Heart right ventricle (tissue), 16 donors: ENCODE results near the gene MYO9A. TPM values are rescaled to one million over a fixed set of nuclear protein-coding genes. Genes with fewer than 3 reads are reported as not detected.

Experiments
- ATAC-seq, 8 donors: fragments of 200-7000 bp; cut with Tn5 transposase; one replicate each; pipeline ENCODE4 v1.9.1; 2020; ENCODE audit warnings: mild to moderate bottlenecking in 8 of 8, moderate library complexity in 8 of 8, moderate number of reproducible peaks in 1 of 8
- DNase-seq, 2 donors: peaks; one replicate each; pipeline ENCODE4 v3.0.0-alpha.2; 2020
- H3K27ac ChIP-seq, 10 donors: fragments of 200-600 bp; sonication (generic) in 2 of 10; one replicate each; pipeline versions ENCODE4 v1.5.0 to v1.8.0; 2020 to 2022; ENCODE audit warnings: mild to moderate bottlenecking in 3 of 10
- H3K27me3 ChIP-seq, 7 donors: fragments of 200-600 bp; one replicate each; pipeline ENCODE4 v1.8.0; 2021 to 2022; ENCODE audit warnings: mild to moderate bottlenecking in 2 of 7
- H3K36me3 ChIP-seq, 9 donors: fragments of 200-600 bp; sonication (generic) in 1 of 9; one replicate each; pipeline versions ENCODE4 v1.5.0 to v1.8.0; 2020 to 2022; ENCODE audit warnings: mild to moderate bottlenecking in 2 of 9
- H3K4me1 ChIP-seq, 9 donors: fragments of 200-600 bp; sonication (generic) in 1 of 9; one replicate each; pipeline versions ENCODE4 v1.5.0 to v1.8.0; 2020 to 2022; ENCODE audit warnings: mild to moderate bottlenecking in 4 of 9
- H3K4me3 ChIP-seq, 10 donors: fragments of 200-600 bp; sonication (generic) in 2 of 10; one replicate each; pipeline versions ENCODE4 v1.5.0 to v1.8.0; 2020 to 2022; ENCODE audit warnings: mild to moderate bottlenecking in 7 of 10, moderate library complexity in 2 of 10
- H3K9me3 ChIP-seq, 11 donors: fragments of 200-600 bp in 10 of 11; sonication (generic) in 2 of 11; one replicate each; pipeline versions ENCODE4 v1.5.0 to v1.8.0; 2013 to 2022; ENCODE audit warnings: mild to moderate bottlenecking in 2 of 11, control low read depth in 1 of 11, moderate library complexity in 1 of 11
- WGBS, 2 donors: extraction: QIAGEN DNeasy Blood & Tissue Kit; methylation state at CpG; one replicate each; pipeline ENCODE4 v1.1.7; 2013; ENCODE audit warnings: inconsistent platforms in 1 of 2; 5-methylcytosine and 5-hydroxymethylcytosine counted together
- intact Hi-C, 10 donors: fragments of 100-400 bp; cut with DNase I; formaldehyde crosslinking; loops; one replicate each; pipeline versions ENCODE4 v1.11.1 to v1.14.2; 2022
- polyA plus RNA-seq, 2 donors: library from polyadenylated mRNA; stranded (reverse); fragments of 200-250 nt; gene quantifications; one replicate each; pipeline ENCODE4 v1.2.3, GENCODE V29; 2013
- total RNA-seq, 10 donors: library from RNA; stranded (reverse); fragmentation: NEBNext Ultra II Directional in 3 of 10; extraction: Animal tissue kit (Norgen Biotek cat#: 25700) in 3 of 10; gene quantifications; one replicate each; pipeline versions ENCODE4 v1.2.1 to v1.2.4, GENCODE V29; 2021 to 2023
- TF ChIP-seq, protein P1 (sequence below), 9 donors: fragments of 200-600 bp; sonication (generic) in 2 of 9; IDR thresholded peaks; one replicate each; pipeline versions ENCODE4 v1.5.0 to v1.8.0; 2021 to 2022; ENCODE audit warnings: antibody characterized with exemption in 9 of 9, mild to moderate bottlenecking in 5 of 9, moderate library complexity in 1 of 9
- donor health status: Arrhythmogenic right ventricular cardiomyopathy.
- donor health status: ischemic (EF 13 %, LVEDD 7.1; RV severe dilation, severe dysfunction).
- donor health status: healthy with polysubstance abuse.
- donor health status: DM: no; HTN: yes; CAD: no.
- donor health status: DM: no; HTN: no; CAD: no.
- donor health status: ischemic (EF 25% LVEDD 6.9; RV normal size, moderate dysfunction).
- donor health status: ischemic (EF 25% LVEDD 5.7; RV mildly dilated, moderate dysfunction).
- donor health status: healthy.
- donor health status: DM: yes; HTN: yes; CAD: no.
- donor health status: Ischemic cardiomyopathy.
- donor health status: ischemic (EF 35%, LVEDD 5.7; RV mildly dilated, moderate dysfunction).
- donor health status: nonischemic (EF 11% LVEDD 7.7; RV severe dilation, severe dysfunction).
- donor health status: DM: yes; HTN: yes; CAD: no.
- donor health status: PGD.
- donor health status: ischemic (EF 29% LVEDD 5.4; RV normal size, mild dysfunction).
- donor health status: nonischemic (EF 23%, LVEDD 6.1; RV moderate dilation, normal function).

Gene MYO9A
- total and polyA plus RNA-seq, 12 donors, result 3.7 to 36.9 (median 28.7) TPM

- no peaks in the 10 kb centered on the region for H3K27me3 ChIP-seq
- 79 to 85% methylated on average over 2 of the region's 2 CpGs for WGBS, 2 donors
- H3K9me3 ChIP-seq, result no peaks in the 10 kb centered on the region
- H3K4me3 ChIP-seq, result no peak overlapping the region
- no peak for DNase-seq
- no peak overlapping the region for H3K27ac ChIP-seq
- H3K4me1 ChIP-seq, result peaks cover 0 to 16% (median 7%) of the 10 kb centered on the region in 9 donors
- H3K36me3 ChIP-seq, result no peaks in the 10 kb centered on the region
- intact Hi-C loops, result no loop called here
- TF ChIP-seq, protein P1, sequence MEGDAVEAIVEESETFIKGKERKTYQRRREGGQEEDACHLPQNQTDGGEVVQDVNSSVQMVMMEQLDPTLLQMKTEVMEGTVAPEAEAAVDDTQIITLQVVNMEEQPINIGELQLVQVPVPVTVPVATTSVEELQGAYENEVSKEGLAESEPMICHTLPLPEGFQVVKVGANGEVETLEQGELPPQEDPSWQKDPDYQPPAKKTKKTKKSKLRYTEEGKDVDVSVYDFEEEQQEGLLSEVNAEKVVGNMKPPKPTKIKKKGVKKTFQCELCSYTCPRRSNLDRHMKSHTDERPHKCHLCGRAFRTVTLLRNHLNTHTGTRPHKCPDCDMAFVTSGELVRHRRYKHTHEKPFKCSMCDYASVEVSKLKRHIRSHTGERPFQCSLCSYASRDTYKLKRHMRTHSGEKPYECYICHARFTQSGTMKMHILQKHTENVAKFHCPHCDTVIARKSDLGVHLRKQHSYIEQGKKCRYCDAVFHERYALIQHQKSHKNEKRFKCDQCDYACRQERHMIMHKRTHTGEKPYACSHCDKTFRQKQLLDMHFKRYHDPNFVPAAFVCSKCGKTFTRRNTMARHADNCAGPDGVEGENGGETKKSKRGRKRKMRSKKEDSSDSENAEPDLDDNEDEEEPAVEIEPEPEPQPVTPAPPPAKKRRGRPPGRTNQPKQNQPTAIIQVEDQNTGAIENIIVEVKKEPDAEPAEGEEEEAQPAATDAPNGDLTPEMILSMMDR (IDR thresholded peaks at IDR 0.05), result no peak
- ATAC-seq, result no peak
Observed at GRCh38 chr15:72135719-72136118, 17.8 kb upstream of the MYO9A start.

- Histone ChIP-seq H3K27ac (no peak overlapping the region), H3K36me3 (no peaks in the 10 kb centered on the region), H3K9me3 (no peaks in the 10 kb centered on the region), H3K4me1 (peaks cover 0 to 4% (median 0%) of the 10 kb centered on the region in 9 donors), H3K4me3 (no peak overlapping the region), H3K27me3 (no peaks in the 10 kb centered on the region)
- DNase-seq (no peak), ATAC-seq (no peak)
- 86 to 87% methylated on average over 1 of the region's 1 CpG for WGBS, 2 donors
- intact Hi-C loops, result no loop called here
- TF ChIP-seq, protein P1 (IDR thresholded peaks at IDR 0.05), result no peak
Observed at GRCh38 chr15:72133211-72133610, 15.3 kb upstream of the MYO9A start.

- Histone ChIP-seq H3K4me1 (peaks cover 0 to 4% (median 0%) of the 10 kb centered on the region in 9 donors), H3K27me3 (no peaks in the 10 kb centered on the region), H3K4me3 (no peak overlapping the region), H3K36me3 (no peaks in the 10 kb centered on the region), H3K27ac (no peak overlapping the region), H3K9me3 (no peaks in the 10 kb centered on the region)
- no peak for ATAC-seq
- intact Hi-C loops, result no loop called here
- no peak for DNase-seq
- TF ChIP-seq, protein P1 (IDR thresholded peaks at IDR 0.05), result no peak
- WGBS, 2 donors, result 79 to 80% methylated on average over 3 of the region's 3 CpGs
Observed at GRCh38 chr15:72131922-72132321, 14.0 kb upstream of the MYO9A start.

DNA sequence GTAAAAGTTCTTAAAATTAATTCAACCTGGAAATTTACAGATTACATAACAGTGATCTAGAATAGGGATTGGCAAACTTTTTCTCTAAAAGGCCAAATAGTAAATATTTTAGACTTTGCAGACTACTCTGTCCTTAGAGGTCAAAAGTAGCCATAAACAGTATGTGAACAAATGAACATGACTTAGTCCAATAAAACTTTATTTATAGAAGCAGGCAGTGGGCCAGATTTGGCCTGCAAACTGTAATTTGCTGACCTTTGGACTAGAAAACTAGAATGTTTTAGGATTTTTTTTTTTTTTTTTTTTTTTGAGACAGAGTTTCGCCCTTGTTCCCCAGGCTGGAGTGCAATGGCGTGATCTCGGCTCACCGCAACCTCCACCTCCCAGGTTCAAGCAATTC is 12.3 kb upstream of the MYO9A start:
- 98 to 100% methylated on average over 4 of the region's 4 CpGs for WGBS, 2 donors
- TF ChIP-seq, protein P1 (IDR thresholded peaks at IDR 0.05), result no peak
- H3K4me3 ChIP-seq, result no peak overlapping the region
- DNase-seq, result no peak
- H3K9me3 ChIP-seq, result no peaks in the 10 kb centered on the region
- no peaks in the 10 kb centered on the region for H3K36me3 ChIP-seq
- H3K4me1 ChIP-seq, result peaks cover 0 to 4% (median 0%) of the 10 kb centered on the region in 9 donors
- no peak for ATAC-seq
- H3K27ac ChIP-seq, result no peak overlapping the region
- intact Hi-C loops, result no loop called here
- H3K27me3 ChIP-seq, result no peaks in the 10 kb centered on the region
